ENCODE results near the gene ARHGEF10L.
"Not testable (repeated sequence)": the region's sequence is repeated elsewhere in the genome, so short reads cannot be mapped to it uniquely, and the experiment has no call there.

Gene ARHGEF10L

DNA sequence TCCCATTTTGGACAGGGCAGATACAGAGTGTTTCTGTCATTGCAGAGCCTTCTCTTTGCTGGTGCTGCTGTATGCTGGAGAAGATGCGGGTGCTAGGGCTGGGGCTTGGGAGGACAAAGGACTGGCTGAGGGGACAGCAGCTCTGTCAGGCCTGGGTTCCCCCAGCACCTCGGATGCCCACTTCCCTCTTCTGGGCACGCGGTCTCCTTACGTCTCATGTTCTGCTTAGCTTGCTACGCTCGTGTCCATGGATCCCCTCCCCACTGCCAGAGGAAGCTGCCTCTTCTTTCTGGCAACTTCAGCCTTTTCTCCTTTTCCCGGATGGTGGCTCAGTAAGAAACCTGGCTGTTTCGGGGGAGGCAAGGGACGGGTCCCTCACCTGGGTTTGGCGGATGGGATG, 75.7 kb downstream of the ARHGEF10L start:
- no peak for DNase-seq

DNA sequence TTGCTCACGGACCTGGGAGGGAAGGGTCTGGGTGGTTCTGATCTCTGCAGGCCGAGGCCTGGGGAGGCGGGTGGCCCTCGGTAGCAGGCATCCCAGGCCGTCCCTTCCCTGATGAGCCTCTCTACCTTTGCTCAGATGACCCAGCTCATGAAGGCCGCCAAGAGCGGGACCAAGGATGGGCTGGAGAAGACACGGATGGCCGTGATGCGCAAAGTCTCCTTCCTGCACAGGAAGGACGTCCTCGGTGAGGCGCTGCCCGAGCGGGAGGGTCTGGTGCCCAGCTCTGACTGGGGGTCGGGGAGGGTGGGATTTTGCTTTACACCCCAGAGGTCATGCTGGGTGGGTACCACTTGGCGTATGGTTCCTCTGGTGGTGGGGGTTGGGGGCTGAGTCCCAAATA, 76.5 kb downstream of the ARHGEF10L start:
- no peak for DNase-seq

DNA sequence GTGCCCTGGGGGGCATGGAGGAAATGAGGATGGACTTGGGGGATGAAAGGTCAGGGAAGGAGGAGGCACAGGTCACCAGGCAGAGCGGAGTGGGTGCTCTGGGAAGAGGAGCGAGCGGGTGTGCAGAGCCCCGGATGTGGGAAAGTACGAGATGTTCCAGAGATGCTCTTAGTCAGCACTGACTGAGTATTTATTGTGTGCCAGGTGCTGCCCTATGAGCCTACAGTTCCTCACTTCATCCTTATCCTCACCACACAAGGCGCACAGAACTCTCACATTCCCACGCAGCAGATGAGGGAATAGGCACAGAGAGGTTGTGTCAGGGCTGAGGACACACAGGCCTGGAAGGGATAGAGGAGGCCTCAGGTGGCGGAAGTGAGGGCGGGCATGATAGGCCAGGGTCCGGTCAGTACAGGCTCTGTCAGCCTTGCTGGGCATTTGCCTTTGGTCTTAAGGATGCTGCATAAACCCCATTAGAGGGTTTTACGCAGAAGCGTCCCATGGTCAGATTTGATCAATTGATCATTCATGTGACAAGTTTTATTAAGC, 77.3 kb downstream of the ARHGEF10L start:
- no peak for DNase-seq

DNA sequence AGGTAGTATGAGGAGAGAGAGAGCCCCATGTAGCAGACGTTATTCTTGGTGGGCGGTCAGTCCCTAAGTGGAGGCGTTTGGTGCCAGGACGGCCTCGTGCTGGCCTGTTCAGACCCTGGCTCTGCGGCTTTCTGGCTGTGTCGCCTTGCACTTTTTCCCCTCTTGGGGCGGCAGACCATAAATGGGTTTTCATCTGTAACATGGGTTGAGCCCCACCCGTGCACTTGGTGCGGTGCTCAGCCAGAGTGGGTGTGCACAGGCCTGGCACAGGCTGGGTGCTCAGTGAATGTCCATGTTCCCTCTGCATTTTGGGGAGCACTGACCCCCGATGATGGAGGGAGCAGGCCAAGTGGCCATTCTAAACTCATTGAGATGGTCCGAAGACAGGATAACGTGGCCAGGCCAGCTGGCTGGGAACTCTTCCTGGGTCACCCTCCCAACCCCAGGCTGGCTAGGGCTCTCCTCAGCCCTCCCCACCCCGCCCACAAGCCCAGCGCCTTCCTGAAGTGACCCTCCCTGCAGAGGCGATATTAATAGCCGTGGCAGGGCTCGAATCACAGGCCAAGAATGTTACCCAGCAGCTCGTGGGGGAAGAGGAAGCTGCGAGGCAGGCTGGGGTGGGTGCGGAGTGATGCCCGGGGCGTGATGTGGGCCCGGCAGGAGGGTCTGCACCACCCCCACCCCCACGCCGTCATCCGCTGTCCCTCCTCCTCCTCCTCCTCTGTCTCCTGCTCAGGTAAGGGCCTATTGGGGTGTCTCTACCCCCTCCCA, 78.5 kb downstream of the ARHGEF10L start:
- DNase-seq: no peak

DNA sequence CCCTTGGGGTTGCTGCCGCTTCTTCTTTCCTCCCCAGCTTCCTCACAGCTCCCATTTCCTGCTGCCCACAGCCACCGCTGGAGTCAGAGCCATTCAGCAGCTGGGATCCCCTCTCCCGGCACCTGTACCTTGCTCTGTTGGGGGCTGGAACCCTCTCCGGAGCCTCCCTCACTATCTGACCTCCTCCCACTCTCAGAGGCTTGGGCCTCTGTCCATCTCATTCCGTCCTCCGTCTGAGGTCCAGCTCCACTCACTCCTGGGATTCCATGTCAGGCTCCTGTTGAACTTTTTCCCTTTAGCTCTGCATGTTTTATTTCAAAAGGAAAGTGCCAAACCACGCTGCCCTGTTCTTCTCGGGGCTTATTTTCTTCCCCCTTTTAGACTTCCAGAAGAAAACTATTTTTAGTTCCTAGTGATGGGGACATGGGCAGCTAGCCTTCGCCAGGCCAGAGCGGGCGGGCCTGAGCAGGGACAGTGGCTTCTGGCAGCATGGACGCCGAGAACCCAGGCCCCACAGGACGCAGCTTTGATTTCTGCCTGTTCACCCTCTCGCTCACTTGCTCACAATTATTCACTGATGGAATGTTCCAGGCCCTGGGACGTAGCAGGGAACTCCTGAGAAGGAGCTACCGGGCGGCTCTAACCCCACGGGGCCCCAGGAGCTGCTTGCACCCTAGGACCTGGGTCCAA, 79.2 kb downstream of the ARHGEF10L start:
- DNase-seq: no peak

DNA sequence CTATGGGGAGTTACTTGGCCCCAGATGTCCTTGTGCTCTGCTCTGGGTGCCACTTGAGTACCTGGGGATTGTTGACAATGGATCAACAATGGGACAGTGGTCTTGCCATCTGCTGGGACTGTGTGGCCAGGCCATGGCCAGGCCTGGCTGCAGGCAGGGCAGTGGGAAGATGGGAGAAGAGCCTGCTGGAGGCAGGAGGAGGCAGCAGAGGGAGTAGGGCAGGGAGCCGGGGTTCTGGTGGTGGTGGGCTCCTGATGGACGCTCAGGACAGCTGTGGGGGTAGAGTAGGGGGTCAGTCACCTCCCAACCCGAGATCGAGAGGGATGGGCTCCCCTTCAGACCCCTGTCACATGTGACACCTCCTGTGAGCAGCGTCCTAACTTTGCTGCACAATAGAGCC, 81.0 kb downstream of the ARHGEF10L start:
- no peak for DNase-seq

DNA sequence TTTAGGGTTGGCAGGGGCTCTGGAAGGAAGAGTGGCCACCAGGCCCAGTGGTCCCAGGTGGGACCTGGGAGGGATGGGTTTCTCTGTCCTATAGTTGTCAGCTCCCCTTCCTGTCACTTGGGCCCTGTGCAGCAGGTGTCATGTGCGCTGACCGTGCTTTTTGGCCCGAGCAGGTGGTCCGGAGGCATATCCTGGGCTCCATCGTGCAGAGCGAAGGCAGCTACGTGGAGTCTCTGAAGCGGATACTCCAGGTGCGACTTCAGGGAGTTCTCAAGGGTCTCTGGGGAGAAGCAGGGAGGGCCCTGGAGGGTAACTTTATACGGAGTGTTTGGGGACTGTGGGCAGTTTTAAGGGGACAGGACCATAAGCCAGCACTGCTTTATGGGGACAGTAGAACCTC, 82.2 kb downstream of the ARHGEF10L start:
- DNase-seq: no peak

DNA sequence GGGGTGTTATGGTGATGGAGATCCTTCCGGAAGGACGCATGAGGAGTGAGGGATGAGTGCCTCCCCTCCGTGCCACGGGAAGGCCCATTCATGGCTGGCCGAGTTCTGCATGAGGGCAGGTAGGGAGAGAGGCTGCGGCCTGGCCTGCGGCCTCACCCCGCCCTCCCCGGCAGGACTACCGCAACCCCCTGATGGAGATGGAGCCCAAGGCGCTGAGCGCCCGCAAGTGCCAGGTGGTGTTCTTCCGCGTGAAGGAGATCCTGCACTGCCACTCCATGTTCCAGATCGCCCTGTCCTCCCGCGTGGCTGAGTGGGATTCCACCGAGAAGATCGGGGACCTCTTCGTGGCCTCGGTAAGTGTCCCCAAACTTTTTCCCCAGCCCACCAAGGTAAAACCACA, 83.3 kb downstream of the ARHGEF10L start:
- no peak for DNase-seq

DNA sequence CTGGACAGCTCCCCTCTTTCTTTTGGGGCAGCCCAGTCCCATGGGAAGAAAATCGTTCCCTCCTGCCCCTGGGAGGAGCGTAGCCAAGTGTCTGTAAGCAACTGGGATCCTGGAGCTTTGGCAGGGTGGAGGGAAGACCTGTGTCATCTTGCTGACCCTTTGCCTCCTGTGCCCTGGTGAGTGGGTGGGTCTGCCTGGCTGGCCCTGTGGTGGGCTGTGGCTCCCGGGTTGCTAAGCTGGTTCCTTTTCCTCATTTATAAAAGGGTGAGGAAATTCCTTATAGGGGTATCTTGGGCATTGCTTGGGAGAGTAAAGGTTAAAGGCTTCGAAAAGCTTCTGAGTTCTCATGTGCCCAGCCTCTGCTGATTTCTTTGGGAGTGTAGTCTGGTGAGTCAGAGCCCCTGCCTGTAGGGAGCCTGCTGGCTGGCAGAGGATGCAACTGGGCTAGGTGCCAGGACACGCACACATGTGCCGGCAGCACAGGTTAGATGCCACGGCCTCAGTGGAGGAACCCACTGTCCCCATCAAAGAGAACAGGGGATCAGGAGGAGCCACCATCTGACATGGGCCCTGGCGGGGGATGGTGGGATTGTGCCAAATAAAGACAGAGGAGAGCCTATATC, 85.2 kb downstream of the ARHGEF10L start:
- no peak for DNase-seq

DNA sequence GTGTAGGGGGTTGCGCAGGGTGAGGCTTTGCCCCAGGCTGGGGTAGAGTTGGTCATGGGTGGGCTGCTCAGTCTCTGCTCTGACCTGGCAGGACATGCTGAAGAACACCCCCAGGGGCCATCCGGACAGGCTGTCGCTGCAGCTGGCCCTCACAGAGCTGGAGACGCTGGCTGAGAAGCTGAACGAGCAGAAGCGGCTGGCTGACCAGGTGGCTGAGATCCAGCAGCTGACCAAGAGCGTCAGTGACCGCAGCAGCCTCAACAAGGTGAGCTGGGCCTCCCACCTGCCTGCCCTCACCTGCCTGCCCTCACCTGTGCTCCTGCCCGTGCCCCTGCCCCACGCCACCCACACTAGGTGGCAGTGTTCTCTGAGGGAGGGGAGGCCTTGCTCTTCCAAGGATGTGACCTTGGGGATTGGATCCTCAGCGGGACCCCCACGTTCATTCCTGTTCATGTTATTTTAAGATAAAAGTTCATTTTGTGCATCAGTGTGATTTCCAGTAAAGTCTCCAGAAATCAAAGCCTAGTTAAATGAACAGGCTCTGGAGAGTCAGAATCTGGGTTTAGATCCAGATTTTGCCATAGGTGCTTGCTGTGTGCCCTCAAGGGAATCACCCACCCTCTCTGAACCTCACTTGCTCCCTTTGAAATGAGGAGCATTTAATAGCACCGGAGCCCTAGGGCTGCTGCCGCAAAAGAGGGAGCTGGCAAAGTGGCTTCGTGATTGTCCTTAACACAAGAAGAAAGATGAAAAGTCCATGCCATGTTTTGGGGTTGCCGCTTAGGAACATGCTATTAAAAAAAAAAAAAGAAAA, 87.9 kb downstream of the ARHGEF10L start:
- no peak for DNase-seq

DNA sequence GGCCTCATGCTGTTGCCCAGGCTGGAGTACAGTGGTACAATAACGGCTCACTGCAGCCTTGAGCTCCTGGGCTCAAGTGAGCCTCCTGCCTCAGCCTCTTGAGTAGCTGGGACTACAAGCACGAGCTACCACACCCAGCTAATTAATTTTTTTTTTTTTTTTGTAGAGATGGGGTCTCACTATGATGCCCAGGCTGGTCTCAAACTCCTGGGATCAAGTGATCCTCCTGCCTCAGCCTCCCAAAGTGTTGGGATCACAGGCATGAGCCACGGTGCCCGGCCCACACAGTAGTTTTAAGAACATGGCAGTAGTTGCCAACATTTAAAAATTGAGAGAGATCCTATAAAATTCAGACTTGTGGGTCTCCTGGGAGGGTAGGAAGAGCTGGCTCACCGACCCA, 89.5 kb downstream of the ARHGEF10L start:
- not testable (repeated sequence) for DNase-seq

DNA sequence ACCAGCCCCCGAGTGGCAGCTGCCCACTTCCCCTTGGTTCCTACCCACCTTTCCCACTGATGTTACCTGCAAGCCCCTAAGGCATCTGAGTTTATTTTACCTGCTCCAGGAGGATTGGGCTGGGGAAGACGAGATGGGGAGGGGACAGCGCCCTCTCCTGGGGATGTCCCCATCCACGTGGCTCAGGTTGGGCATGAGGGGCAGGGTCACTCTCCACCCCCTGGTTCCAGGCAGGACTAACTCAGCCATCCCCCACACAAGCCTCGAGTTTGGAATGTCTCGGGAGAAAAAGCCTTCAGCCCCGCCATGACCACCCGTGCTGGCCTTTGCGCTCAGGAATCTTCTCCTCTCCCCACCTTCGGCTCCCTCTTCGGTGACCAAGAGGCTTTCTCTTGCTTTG, 90.0 kb downstream of the ARHGEF10L start:
- DNase-seq: no peak

DNA sequence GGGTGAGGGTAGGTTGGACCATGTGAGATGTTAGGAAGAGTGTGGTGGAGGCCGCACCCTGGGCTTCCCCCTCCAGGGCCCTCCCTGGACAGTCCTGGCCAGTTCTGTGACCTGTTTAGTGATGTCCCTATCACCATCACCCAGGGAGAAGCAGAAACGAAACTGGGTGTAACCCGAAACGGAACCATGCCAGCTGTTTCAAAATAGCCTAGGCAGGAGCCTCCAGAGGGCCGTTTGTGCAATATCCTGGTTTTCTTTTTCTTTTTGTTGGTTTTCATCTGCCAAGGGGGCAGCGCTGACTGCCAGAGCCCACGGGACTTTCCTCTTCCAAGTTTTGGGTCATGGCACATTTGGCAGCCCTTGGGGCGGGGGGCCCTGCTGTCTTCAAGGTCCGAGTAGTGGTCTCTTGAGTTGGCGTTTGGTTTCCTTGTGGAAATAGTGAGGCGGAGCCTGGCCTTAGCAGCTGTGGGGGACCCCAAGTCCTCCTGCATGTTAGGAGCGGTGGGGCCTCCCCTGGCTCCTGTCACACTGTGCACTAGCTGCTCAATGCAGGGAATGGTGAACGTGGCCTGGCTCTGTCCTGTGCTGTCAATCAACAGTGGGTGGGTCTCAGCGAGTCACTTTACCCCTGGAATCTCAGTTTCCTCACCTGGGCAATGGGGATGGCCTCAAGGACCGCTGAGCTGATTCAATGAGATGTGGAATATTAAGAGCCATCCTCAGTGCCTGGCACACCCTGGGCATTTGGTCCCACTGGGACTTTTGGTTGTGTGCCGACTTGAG, 90.7 kb downstream of the ARHGEF10L start:
- DNase-seq: no peak

DNA sequence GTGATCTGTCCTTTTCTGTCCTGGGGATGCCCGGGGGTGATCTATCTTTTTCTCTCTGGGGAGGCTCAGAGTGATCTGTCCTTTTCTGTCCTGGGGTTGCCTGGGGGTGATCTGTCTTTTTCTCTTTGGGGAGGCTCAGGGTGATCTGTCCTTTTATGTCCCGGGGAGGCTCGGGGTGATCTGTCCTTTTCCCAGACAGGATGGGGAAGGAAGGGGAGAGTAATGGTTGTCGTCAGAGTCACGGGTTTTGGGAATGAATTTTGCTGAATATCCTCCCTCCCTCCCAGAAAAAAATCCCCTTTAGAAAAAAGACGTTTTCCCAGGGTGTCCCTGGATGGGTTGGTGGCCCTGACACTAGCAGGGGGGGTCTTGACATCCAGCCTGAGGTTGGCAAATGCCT, 91.5 kb downstream of the ARHGEF10L start:
- DNase-seq: no peak

DNA sequence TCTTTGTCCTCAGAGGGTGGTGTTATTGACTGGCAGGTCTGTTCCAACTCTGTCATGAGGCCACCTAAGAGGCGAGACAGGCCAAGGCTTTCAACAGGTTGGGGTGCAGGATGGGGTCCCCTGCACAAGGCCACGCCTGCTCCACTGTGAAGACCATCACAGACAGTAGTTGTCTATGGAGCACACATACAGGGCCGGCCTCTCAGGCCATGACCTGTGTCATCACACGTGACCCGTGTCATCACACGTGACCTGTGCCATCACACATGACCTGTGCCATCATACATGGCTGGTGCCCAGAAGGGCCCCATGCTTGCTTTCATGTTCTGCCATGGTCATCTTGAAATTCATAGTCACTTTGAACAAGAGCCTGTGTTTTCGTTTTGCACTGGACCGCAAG, 91.9 kb downstream of the ARHGEF10L start:
- DNase-seq: no peak

DNA sequence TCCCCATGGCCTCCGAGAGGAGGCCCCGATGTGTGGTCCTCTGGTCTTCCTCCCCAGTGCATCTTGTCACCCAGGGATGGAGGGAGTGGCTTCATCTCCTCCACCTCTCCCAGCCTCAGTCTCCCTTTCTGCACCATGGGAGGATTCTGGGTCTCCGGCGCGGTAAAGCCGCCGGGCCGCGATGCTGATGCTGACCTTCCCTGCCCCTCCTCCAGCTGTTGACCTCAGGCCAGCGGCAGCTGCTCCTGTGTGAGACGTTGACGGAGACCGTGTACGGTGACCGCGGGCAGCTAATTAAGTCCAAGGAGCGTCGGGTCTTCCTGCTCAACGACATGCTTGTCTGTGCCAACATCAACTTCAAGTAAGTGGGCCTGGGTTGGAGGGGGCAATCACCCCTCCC, 92.6 kb downstream of the ARHGEF10L start:
- DNase-seq: no peak

DNA sequence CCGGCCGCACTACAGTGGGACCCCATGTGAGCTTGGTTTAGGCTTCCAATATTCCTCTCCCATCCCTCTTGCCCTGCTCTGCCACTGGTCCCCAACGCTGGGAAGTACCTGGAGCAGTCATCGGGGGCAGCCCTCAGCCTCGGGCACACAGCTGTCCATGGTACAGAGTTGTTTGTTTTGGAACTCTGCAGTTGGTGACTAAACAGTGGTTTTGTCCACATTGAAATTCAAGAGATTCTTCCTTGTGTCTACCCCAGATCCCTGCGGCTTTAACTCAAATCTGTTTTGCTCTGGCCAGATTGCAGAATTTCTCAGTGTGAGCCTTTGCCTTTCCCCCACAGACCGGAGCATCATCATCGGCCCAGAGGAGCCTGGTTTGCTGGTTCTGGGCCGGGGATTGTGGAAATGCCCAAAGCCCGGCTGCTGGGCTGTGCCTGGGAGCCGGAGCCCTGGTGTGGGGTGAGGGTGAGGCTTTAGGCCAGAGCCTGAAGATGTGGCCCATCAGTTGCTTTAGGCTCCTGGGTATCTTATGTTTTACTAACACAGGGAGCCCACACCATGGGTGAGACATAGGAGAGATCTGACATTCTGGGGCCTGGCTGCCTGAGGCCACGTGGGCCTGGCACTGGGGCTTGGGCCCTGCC, 93.2 kb downstream of the ARHGEF10L start:
- no peak for DNase-seq

DNA sequence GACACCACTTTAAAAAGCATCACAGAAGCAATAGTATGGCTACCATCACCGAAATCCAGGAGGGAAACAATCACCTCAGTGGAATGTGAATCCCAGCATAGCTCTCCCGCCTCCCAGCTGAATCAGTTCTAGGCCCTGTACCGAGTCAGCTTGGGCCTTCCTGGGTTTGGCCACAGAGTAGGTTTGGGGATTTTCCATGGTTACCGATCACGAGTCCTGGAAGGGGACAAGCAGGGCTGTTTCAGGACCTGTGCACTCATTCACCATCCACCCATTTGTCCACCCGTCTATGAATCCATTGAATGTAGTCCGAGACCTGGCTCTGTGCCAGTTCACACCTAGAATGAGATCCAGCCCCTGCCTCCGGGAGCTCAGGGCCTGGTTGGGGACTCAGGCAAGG, 94.2 kb downstream of the ARHGEF10L start:
- no peak for DNase-seq

DNA sequence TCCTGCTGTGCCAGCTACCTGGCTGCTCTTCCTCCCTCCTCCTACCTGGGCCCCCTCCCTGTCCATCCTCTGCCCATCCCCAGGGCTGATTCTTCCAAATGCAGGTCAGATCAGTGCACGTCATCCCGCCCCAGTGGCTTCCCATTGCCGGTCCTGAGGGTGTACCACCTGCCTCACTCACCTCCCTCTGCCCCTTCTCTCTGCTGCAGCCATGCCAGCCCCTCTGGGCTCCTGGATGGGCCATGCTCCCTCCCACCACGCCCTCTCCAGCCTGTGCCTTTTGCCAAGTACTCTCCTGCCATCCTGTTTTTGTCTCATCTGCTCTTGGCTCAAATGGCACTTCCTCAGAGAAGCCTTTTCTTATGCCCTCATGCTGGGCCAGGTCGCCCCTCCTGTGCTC, 95.8 kb downstream of the ARHGEF10L start:
- DNase-seq: no peak

DNA sequence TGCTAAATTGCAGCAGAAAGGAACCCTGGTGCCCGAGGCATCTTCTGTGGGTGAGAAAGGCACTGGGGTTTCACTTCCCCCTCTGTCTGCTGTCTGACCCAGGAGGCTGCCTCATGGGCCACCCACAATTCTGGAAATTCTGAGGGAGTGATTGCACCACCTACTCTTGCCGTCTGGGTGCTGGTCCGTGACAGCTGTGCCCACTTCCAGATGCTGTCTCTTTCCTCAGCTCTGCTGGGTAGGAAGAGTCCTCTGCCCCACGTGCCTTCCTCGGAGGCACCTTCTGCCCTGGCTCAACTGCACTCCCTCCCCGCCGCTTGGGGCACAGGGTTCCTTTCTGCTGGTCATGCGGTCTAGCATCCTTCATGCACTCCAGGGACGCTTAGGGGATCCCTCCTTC, 96.3 kb downstream of the ARHGEF10L start:
- DNase-seq: no peak

DNA sequence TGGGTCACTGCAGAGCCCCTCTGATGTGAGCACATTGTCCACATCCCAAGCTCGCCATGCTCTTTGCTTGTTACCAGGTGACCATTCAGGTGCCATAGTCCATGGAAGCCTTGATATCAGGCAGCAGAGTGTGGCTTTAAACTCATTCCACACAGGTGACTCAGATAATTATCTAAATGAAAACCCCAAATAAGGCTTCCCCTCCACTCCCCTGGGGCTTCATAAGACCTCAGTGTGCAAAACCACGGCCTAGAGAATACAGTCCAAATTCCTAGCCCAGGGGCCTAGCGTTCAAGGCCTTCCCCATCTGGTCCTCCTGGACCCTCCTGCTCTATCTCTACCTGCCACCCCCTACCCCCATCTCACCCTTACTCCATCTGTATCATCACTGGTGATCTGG, 97.1 kb downstream of the ARHGEF10L start:
- no peak for DNase-seq

DNA sequence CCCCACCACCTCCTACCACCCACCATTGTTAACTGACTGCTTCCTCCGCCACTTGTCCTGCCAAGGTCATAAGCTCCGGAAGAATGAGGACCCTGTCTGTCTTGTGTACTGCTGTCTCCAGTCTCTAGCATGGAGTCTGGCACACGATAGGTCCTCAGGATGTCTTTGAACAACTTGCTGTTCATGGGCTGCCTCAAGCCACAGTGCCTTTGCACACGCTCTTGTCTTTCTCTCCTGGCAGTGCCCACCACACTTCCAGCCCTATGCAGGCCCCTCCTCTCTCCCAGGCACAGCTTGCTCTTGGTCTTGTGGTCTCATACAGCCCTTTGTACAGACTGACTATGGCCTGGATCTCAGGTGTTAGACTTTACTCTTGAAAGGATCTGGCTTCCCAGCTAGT, 97.6 kb downstream of the ARHGEF10L start:
- no peak for DNase-seq

All from activated CD4-positive, CD25-positive, alpha-beta regulatory T cell treated with anti-CD3 and anti-CD28 coated beads, Interleukin-2, amount 50 U/mL, for 72 hours (primary cell).